Lower leg skin (tissue), 4 donors: ENCODE results near the gene ZIC4. TPM values are rescaled to one million over a fixed set of nuclear protein-coding genes. Genes with fewer than 3 reads are reported as not detected.

Experiments used
- DNase-seq, 2 donors: peaks; one replicate each; pipeline ENCODE4 v3.0.0-alpha.2; 2019; ENCODE audit warnings: low spot score in 2 of 2
- H3K4me3 ChIP-seq: fragments of 200-600 bp; sonication (generic); 2 replicates; pipeline ENCODE4 v1.5.1; 2017; ENCODE audit warnings: mild to moderate bottlenecking, low read depth; ENCODE audit not compliant: poor library complexity, severe bottlenecking
- POLR2A ChIP-seq, 2 donors: fragments of 450-650 bp; IDR thresholded peaks; one replicate each; pipeline ENCODE4 v1.6.1; 2016 to 2017; ENCODE audit warnings: antibody characterized with exemption in 2 of 2, mild to moderate bottlenecking in 1 of 2, moderate library complexity in 1 of 2
- WGBS, 2 donors: methylation state at CpG; one replicate each; pipeline ENCODE4 v1.1.5; 2018; 5-methylcytosine and 5-hydroxymethylcytosine counted together
- intact Hi-C: fragments of 100-400 bp; cut with DNase I; formaldehyde crosslinking; loops from one replicate; pipeline ENCODE4 v1.15.0; 2023; ENCODE audit warnings: low total_unique reads
- total RNA-seq, 4 donors: library from RNA; depleted of rRNA; stranded (reverse); fragments of >200 nt; gene quantifications; one replicate each; pipeline ENCODE4 v1.1.0, GENCODE V29; 2016
- TF ChIP-seq, protein P1 (sequence below), 3 donors: fragments of 450-650 bp; IDR thresholded peaks; one replicate each; pipeline ENCODE4 v1.5.1; 2016; ENCODE audit warnings: antibody characterized with exemption in 3 of 3, mild to moderate bottlenecking in 3 of 3, moderate library complexity in 2 of 3

Gene ZIC4
- total RNA-seq, 4 donors from 2014 or later = 0.10 TPM; not detected in 2

- WGBS, 2 donors = 31 to 38% methylated on average over 23 of the region's 23 CpGs
- intact Hi-C loops = no loop called here
- no peak overlapping the region for H3K4me3 ChIP-seq
- DNase-seq = no peak
- TF ChIP-seq, protein P1, sequence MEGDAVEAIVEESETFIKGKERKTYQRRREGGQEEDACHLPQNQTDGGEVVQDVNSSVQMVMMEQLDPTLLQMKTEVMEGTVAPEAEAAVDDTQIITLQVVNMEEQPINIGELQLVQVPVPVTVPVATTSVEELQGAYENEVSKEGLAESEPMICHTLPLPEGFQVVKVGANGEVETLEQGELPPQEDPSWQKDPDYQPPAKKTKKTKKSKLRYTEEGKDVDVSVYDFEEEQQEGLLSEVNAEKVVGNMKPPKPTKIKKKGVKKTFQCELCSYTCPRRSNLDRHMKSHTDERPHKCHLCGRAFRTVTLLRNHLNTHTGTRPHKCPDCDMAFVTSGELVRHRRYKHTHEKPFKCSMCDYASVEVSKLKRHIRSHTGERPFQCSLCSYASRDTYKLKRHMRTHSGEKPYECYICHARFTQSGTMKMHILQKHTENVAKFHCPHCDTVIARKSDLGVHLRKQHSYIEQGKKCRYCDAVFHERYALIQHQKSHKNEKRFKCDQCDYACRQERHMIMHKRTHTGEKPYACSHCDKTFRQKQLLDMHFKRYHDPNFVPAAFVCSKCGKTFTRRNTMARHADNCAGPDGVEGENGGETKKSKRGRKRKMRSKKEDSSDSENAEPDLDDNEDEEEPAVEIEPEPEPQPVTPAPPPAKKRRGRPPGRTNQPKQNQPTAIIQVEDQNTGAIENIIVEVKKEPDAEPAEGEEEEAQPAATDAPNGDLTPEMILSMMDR (IDR thresholded peaks at IDR 0.05) = no peak
- no peak for TF ChIP-seq POLR2A (IDR thresholded peaks at IDR 0.05)
These were observed 21.0 kb downstream of the ZIC4 start for GRCh38 chr3:147385059-147386012.

GRCh38 chr3:147384210-147385058 is 21.9 kb downstream of the ZIC4 start:
- TF ChIP-seq, protein P1 (IDR thresholded peaks at IDR 0.05) = no peak
- TF ChIP-seq POLR2A (IDR thresholded peaks at IDR 0.05) = no peak
- intact Hi-C loops = no loop called here
- 29 to 37% methylated on average over 27 of the region's 27 CpGs for WGBS, 2 donors
- no peak overlapping the region for H3K4me3 ChIP-seq
- no peak for DNase-seq

DNA sequence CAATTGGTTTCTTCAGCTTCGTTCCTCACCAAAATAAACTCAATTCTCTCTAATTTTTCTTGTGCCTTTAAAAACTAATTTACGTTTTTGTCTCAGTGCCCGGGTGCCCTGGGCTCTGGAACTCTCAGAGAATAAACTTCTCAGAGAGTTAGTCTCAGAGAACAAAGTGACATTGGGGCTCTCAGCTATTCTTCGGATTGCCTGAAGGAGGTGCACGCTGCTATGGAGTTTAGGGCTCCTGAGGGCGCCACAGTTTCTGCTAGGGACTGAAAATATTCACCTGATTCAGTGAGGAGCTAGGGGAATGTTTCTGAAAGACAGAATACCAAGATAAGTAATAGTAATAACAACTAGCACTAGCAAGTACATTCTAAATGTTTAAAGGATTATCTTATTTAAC is 22.7 kb downstream of the ZIC4 start:
- intact Hi-C loops = no loop called here
- H3K4me3 ChIP-seq = no peak overlapping the region
- DNase-seq = no peak
- 10 to 14% methylated on average over 6 of the region's 6 CpGs for WGBS, 2 donors
- TF ChIP-seq POLR2A (IDR thresholded peaks at IDR 0.05) = no peak
- TF ChIP-seq, protein P1 (IDR thresholded peaks at IDR 0.05) = no peak

DNA sequence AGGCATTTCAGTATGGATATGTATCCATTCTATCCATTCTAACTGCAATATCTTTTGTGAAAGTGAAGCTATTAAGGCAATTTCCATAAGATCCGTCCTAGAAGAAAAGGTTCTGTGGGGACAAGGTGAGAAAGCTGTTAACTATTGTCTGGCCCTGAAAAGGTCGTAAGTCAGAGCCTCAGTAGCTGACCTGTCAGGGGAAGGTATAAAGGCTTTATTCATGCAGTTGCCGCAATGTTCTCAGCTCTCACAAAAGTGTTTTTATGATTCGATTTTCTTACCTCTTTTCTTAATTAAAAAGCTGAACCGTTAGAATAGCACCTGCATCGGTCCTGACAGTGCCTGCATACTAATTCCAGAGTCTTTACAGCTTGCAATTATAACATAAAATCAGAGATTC is 24.7 kb downstream of the ZIC4 start:
- intact Hi-C loops = no loop called here
- no peak for TF ChIP-seq POLR2A (IDR thresholded peaks at IDR 0.05)
- TF ChIP-seq, protein P1 (IDR thresholded peaks at IDR 0.05) = no peak
- WGBS, 2 donors = 28 to 42% methylated on average over 6 of the region's 6 CpGs
- H3K4me3 ChIP-seq = no peak overlapping the region
- DNase-seq = no peak

- no peak overlapping the region for H3K4me3 ChIP-seq
- TF ChIP-seq, protein P1 (IDR thresholded peaks at IDR 0.05) = no peak
- TF ChIP-seq POLR2A (IDR thresholded peaks at IDR 0.05) = no peak
- 46 to 50% methylated on average over 3 of the region's 3 CpGs for WGBS, 2 donors
- intact Hi-C loops = no loop called here
- DNase-seq = no peak
These were observed 25.4 kb downstream of the ZIC4 start for GRCh38 chr3:147380977-147381376.
